Smooth muscle cell (in vitro differentiated cells): Measurements from ENCODE around the gene BROX. TPM values are rescaled to one million over a fixed set of nuclear protein-coding genes. Genes with fewer than 3 reads are reported as not detected.

Source experiments
- DNase-seq: peaks from one replicate; lab custom pipeline; 2025; ENCODE audit not compliant: unreplicated experiment; lab: John Stamatoyannopoulos, UW
- H2AFZ ChIP-seq: fragments of 200-600 bp; sonication (generic); 2 replicates; pipeline ENCODE4 v1.6.0; 2016; ENCODE audit warnings: antibody characterized with exemption, low read depth, mild to moderate bottlenecking
- H3F3A ChIP-seq: fragments of 200-600 bp; sonication (generic); 2 replicates; pipeline ENCODE4 v1.6.0; 2017; ENCODE audit warnings: antibody characterized with exemption, low read depth
- H3K27ac ChIP-seq: fragments of 200-600 bp; sonication (generic); 2 replicates; pipeline ENCODE4 v1.5.1; 2016; ENCODE audit warnings: low read depth, mild to moderate bottlenecking
- H3K27me3 ChIP-seq: fragments of 200-600 bp; sonication (generic); 2 replicates; pipeline ENCODE4 v1.6.1; 2016; ENCODE audit warnings: low read depth, mild to moderate bottlenecking
- H3K36me3 ChIP-seq: fragments of 200-600 bp; sonication (generic); 2 replicates; pipeline ENCODE4 v1.5.1; 2016; ENCODE audit warnings: low read depth
- H3K4me1 ChIP-seq: fragments of 200-600 bp; sonication (generic); 2 replicates; pipeline ENCODE4 v1.5.1; 2016; ENCODE audit warnings: low read depth
- H3K4me2 ChIP-seq: fragments of 200-600 bp; sonication (generic); 2 replicates; pipeline ENCODE4 v1.6.0; 2016; ENCODE audit warnings: mild to moderate bottlenecking
- H3K4me3 ChIP-seq: fragments of 200-600 bp; sonication (generic); 2 replicates; pipeline ENCODE4 v1.5.1; 2016; ENCODE audit warnings: mild to moderate bottlenecking
- H3K79me2 ChIP-seq: fragments of 200-600 bp; sonication (generic); 2 replicates; pipeline ENCODE4 v1.6.0; 2016; ENCODE audit warnings: low read depth, mild to moderate bottlenecking
- H3K9ac ChIP-seq: fragments of 200-600 bp; sonication (generic); 2 replicates; pipeline ENCODE4 v1.6.0; 2016; ENCODE audit warnings: low read depth
- H3K9me3 ChIP-seq: fragments of 200-600 bp; sonication (generic); replicated peaks from 2 replicates; pipeline ENCODE4 v1.5.1; 2016; ENCODE audit warnings: low read depth
- H4K20me1 ChIP-seq: fragments of 200-600 bp; sonication (generic); 2 replicates; pipeline ENCODE4 v1.6.0; 2016; ENCODE audit warnings: low read depth
- WGBS: methylation state at CpG from one replicate; pipeline ENCODE4 v1.1.7; 2016; ENCODE audit warnings: low lambda C conversion rate; 5-methylcytosine and 5-hydroxymethylcytosine counted together
- polyA plus RNA-seq: library from polyadenylated mRNA; unstranded; fragments of >200 nt; fragmentation: Nextera tagmentation; extraction: Ambion mirVana; gene quantifications from 2 replicates; pipeline ENCODE4 v1.2.1, GENCODE V29; 2016
- total RNA-seq: library from RNA; depleted of rRNA; stranded (reverse); fragments of >200 nt; gene quantifications from 2 replicates; pipeline ENCODE4 v1.2.3, GENCODE V29; 2014
- TF ChIP-seq, protein P1 (sequence below): fragments of 200-600 bp; sonication (generic); IDR thresholded peaks from 2 replicates; pipeline ENCODE4 v1.5.1; 2017; ENCODE audit warnings: borderline replicate concordance, mild to moderate bottlenecking, antibody characterized with exemption; ENCODE audit not compliant: insufficient read depth, poor library complexity, severe bottlenecking

BROX gene
- total and polyA plus RNA-seq, 2 experiments from 2014 or later: 13.3 to 64.3 TPM

DNA sequence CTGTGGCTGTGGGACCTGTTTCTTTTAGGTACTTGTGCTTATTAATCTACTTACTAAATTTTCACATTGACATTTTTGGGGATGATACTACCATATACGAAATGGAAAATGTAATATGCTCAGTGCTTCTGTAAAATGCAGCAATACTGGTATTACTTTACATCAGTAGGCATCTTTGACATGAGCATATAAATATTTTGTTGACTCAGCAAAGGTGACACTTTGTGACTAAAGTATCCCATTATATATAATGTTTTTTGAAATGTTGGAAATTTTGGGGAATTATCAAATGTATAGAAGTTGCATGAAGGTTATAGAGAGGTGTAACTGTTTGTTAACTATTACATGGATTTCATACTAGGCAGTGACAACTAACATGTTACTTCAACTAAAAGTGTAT is 22.4 kb downstream of the BROX start:
- DNase-seq: no peak
- TF ChIP-seq, protein P1, sequence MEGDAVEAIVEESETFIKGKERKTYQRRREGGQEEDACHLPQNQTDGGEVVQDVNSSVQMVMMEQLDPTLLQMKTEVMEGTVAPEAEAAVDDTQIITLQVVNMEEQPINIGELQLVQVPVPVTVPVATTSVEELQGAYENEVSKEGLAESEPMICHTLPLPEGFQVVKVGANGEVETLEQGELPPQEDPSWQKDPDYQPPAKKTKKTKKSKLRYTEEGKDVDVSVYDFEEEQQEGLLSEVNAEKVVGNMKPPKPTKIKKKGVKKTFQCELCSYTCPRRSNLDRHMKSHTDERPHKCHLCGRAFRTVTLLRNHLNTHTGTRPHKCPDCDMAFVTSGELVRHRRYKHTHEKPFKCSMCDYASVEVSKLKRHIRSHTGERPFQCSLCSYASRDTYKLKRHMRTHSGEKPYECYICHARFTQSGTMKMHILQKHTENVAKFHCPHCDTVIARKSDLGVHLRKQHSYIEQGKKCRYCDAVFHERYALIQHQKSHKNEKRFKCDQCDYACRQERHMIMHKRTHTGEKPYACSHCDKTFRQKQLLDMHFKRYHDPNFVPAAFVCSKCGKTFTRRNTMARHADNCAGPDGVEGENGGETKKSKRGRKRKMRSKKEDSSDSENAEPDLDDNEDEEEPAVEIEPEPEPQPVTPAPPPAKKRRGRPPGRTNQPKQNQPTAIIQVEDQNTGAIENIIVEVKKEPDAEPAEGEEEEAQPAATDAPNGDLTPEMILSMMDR: no peak
- H3K4me3 ChIP-seq: no peak overlapping the region
- H3K9ac ChIP-seq: no peak overlapping the region
- H3K27ac ChIP-seq: no peak overlapping the region
- H3K79me2 ChIP-seq: no peaks in the 10 kb centered on the region
- H2AFZ ChIP-seq: no peak overlapping the region
- H3K4me2 ChIP-seq: no peak overlapping the region
- H3F3A ChIP-seq: no peaks in the 10 kb centered on the region
- H3K27me3 ChIP-seq: no peaks in the 10 kb centered on the region
- H3K4me1 ChIP-seq: peaks cover 7% of the 10 kb centered on the region
- H3K36me3 ChIP-seq: peaks cover 34% of the 10 kb centered on the region
- no peaks in the 10 kb centered on the region for H3K9me3 ChIP-seq
- 81% methylated on average over 1 of the region's 1 CpG for WGBS
- no peaks in the 10 kb centered on the region for H4K20me1 ChIP-seq

DNA sequence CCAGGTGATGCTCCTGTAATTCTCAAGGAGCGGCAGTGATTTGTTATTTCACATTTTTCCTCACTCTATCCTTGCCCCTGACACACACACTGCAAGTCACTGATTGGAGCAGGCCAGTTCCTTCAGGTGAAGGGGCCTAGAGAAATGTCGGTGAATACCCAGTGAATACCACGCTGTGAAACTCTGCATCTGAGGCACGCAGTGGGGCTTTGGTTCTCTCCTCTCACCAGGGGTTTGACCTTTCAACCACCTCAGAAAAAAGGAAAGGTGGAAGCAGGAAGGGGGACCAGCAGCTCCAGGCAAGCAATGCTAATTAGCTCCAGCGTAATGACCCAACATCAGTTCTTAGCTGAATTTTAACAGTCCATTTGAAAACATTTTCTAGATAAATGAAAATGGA is 24.1 kb downstream of the BROX start:
- Histone ChIP-seq H3K36me3 (peaks cover 19% of the 10 kb centered on the region), H3K27me3 (no peaks in the 10 kb centered on the region), H3K9ac (no peak overlapping the region), H3K4me1 (peaks cover 7% of the 10 kb centered on the region), H3K4me3 (no peak overlapping the region), H3F3A (no peaks in the 10 kb centered on the region), H3K9me3 (no peaks in the 10 kb centered on the region), H4K20me1 (no peaks in the 10 kb centered on the region), H3K27ac (no peak overlapping the region), H2AFZ (no peak overlapping the region), H3K4me2 (no peak overlapping the region), H3K79me2 (no peaks in the 10 kb centered on the region)
- TF ChIP-seq, protein P1: no peak
- no peak for DNase-seq
- 49% methylated on average over 5 of the region's 5 CpGs for WGBS

DNA sequence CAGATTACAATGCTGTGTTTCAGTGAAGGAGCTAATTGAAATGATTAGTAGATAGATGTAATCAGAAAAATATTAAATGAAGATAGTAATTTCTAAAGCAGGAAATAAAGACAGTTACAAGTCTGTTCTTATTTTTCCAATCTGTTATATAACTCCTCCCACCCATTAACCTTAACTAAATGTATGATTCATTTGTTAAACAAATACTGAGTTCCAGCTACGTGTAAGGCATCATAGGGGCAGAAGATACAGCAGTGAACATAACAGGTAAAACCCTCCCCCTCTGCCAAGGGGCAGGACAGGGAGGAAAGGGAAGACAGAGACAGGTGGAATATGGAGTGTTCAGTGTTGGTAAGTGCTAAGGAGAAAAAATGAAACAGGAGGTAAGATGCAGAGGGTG is 24.6 kb downstream of the BROX start, which contains the start of gene FAM177B:
Gene FAM177B (plus strand): TSS at position 231 of the 400 bp plus-strand sequence. CDS start 9,344 bp downstream, outside the sequence.
- no peak for DNase-seq
- no peaks in the 10 kb centered on the region for H3F3A ChIP-seq
- H3K9me3 ChIP-seq: no peaks in the 10 kb centered on the region
- 54% methylated on average over 1 of the region's 1 CpG for WGBS
- no peaks in the 10 kb centered on the region for H3K27me3 ChIP-seq
- TF ChIP-seq, protein P1: no peak
- no peak within 1 kb of the TSS for H3K27ac ChIP-seq
- H3K4me2 ChIP-seq: no peak within 1 kb of the TSS
- H3K9ac ChIP-seq: no peak within 1 kb of the TSS
- no peak within 1 kb of the TSS for H3K4me3 ChIP-seq
- no peak within 1 kb of the TSS for H2AFZ ChIP-seq
- peaks cover 7% of the 10 kb centered on the region for H3K4me1 ChIP-seq
- H3K79me2 ChIP-seq: no peaks in the 10 kb centered on the region
- peaks cover 16% of the 10 kb centered on the region for H3K36me3 ChIP-seq
- no peaks in the 10 kb centered on the region for H4K20me1 ChIP-seq

DNA sequence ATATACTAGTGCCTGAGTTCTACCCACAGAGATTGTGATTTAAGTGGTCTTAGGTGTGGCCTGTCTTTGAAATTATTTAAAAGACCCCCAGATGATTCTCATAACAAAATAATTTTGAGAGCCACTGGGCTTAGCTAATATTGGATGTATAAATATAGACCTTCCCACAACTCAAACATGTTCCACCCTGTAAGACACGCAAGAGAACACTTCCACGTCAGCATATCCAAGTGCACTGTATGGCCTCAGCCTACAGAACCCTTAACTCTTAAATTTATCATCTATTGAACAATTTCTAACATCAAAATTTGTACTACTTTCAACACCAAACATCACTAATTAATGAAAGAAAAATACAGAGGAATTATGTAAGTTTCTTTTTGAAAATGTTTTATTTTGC is 27.1 kb downstream of the BROX start:
- TF ChIP-seq, protein P1: no peak
- no peaks in the 10 kb centered on the region for H3K27me3 ChIP-seq
- no peaks in the 10 kb centered on the region for H3K79me2 ChIP-seq
- H4K20me1 ChIP-seq: no peaks in the 10 kb centered on the region
- WGBS: 95% methylated on average over 2 of the region's 2 CpGs
- no peaks in the 10 kb centered on the region for H3K36me3 ChIP-seq
- H3K27ac ChIP-seq: no peak overlapping the region
- H3F3A ChIP-seq: no peaks in the 10 kb centered on the region
- DNase-seq: no peak
- H2AFZ ChIP-seq: no peak overlapping the region
- peaks cover 7% of the 10 kb centered on the region for H3K4me1 ChIP-seq
- H3K4me2 ChIP-seq: no peak overlapping the region
- no peak overlapping the region for H3K9ac ChIP-seq
- H3K9me3 ChIP-seq: no peaks in the 10 kb centered on the region
- H3K4me3 ChIP-seq: no peak overlapping the region
